Uterus (tissue), 4 donors: ENCODE data around the gene MSH3. TPM values are rescaled to one million over a fixed set of nuclear protein-coding genes. Genes with fewer than 3 reads are reported as not detected.

Experiments used
- DNase-seq, 2 donors: peaks; one replicate each; pipeline ENCODE4 v3.0.0-alpha.2; 2019 to 2020
- H3K27ac ChIP-seq, 2 donors: fragments of 200-600 bp; sonication (generic); 1 replicate in 1 of 2; 2 replicates in 1 of 2; pipeline ENCODE4 v1.5.1; 2016 to 2018
- H3K27me3 ChIP-seq, 2 donors: fragments of 200-600 bp; sonication (generic); one replicate each; pipeline ENCODE4 v1.5.1; 2018 to 2019; ENCODE audit warnings: control low read depth in 1 of 2
- H3K36me3 ChIP-seq, 2 donors: fragments of 200-600 bp; sonication (generic); one replicate each; pipeline ENCODE4 v1.5.1; 2019; ENCODE audit warnings: control low read depth in 1 of 2
- H3K4me1 ChIP-seq, 2 donors: fragments of 200-600 bp; sonication (generic); one replicate each; pipeline ENCODE4 v1.5.1; 2018 to 2019; ENCODE audit warnings: control low read depth in 1 of 2
- H3K4me3 ChIP-seq, 2 donors: fragments of 200-600 bp; sonication (generic); 1 replicate in 1 of 2; 2 replicates in 1 of 2; pipeline ENCODE4 v1.5.1; 2018 to 2019; ENCODE audit warnings: mild to moderate bottlenecking in 1 of 2
- H3K9me3 ChIP-seq, 2 donors: fragments of 200-600 bp; sonication (generic); one replicate each; pipeline ENCODE4 v1.5.1; 2019; ENCODE audit warnings: control low read depth in 1 of 2
- CTCF ChIP-seq, 4 experiments: fragments of 200-600 bp in 2 of 4; fragments of 450-650 bp in 2 of 4; sonication (generic) in 2 of 4; IDR thresholded peaks; one replicate each; pipeline ENCODE4 v1.5.1; 2016 to 2019; ENCODE audit warnings: antibody characterized with exemption in 4 of 4, mild to moderate bottlenecking in 2 of 4, moderate library complexity in 1 of 4
- POLR2A ChIP-seq, 2 donors: fragments of 450-650 bp; IDR thresholded peaks; one replicate each; pipeline ENCODE4 v1.6.1; 2016; ENCODE audit warnings: antibody characterized with exemption in 2 of 2, mild to moderate bottlenecking in 1 of 2, moderate library complexity in 1 of 2
- intact Hi-C: fragments of 100-400 bp; cut with DNase I; formaldehyde crosslinking; loops from one replicate; pipeline ENCODE4 v1.15.1; 2023; ENCODE audit warnings: low total_unique reads
- total RNA-seq, 4 donors: library from RNA; depleted of rRNA in 3 of 4; stranded (reverse); fragments of >200 nt in 3 of 4; gene quantifications; one replicate each; pipeline versions ENCODE4 v1.1.0 to v1.2.4, GENCODE V29; 2014 to 2023
- donor health status: DM: yes; HTN: yes; CAD: no.

Gene MSH3
- total RNA-seq, result 10 to 100 TPM in 3 of 4 donors, 1 to 10 TPM in 1; 6.4 to 34.3 (median 16.3) TPM

- peak within 1 kb of the TSS; percentile 93 to 99 for H3K4me3 ChIP-seq
- no peaks in the 10 kb centered on the region for H3K4me1 ChIP-seq
- no peaks in the 10 kb centered on the region for H3K36me3 ChIP-seq
- intact Hi-C loops, result no loop called here
- peak within 1 kb of the TSS; percentile 96 to 97 for H3K27ac ChIP-seq
- H3K27me3 ChIP-seq, result no peaks in the 10 kb centered on the region
- peak; percentile 82 to 85 for DNase-seq
- no peaks in the 10 kb centered on the region for H3K9me3 ChIP-seq
- peak in 3 of 4 experiments; percentile 8 to 26 (median 21) for TF ChIP-seq CTCF (IDR thresholded peaks at IDR 0.05)
- TF ChIP-seq POLR2A (IDR thresholded peaks at IDR 0.05), result peak in 1 of 2 donors; percentile 56
Measured at GRCh38 chr5:80654391-80655230, at the start of gene MSH3, which contains the start of gene DHFR. TSS of gene MSH3 (plus strand) at chr5:80654652. CDS start at chr5:80654728, 76 bp downstream. TSS of gene DHFR (minus strand) at chr5:80654983. CDS start at chr5:80654489, 494 bp downstream.

- Histone ChIP-seq H3K27ac (no peak overlapping the region), H3K4me1 (no peaks in the 10 kb centered on the region), H3K27me3 (no peaks in the 10 kb centered on the region), H3K36me3 (no peaks in the 10 kb centered on the region), H3K4me3 (no peak overlapping the region), H3K9me3 (no peaks in the 10 kb centered on the region)
- no peak for DNase-seq
- intact Hi-C loops, result no loop called here
- TF ChIP-seq CTCF (IDR thresholded peaks at IDR 0.05) (no peak), POLR2A (IDR thresholded peaks at IDR 0.05) (no peak)
Measured at GRCh38 chr5:80607343-80607742, 47.1 kb upstream of the MSH3 start.

GRCh38 chr5:80607832-80608231 is 46.6 kb upstream of the MSH3 start:
- TF ChIP-seq CTCF (IDR thresholded peaks at IDR 0.05) (no peak), POLR2A (IDR thresholded peaks at IDR 0.05) (no peak)
- Histone ChIP-seq H3K27ac (no peak overlapping the region), H3K9me3 (no peaks in the 10 kb centered on the region), H3K4me3 (no peak overlapping the region), H3K36me3 (no peaks in the 10 kb centered on the region), H3K4me1 (no peaks in the 10 kb centered on the region), H3K27me3 (no peaks in the 10 kb centered on the region)
- intact Hi-C loops, result no loop called here
- no peak for DNase-seq

- Histone ChIP-seq H3K27ac (no peak overlapping the region), H3K4me3 (no peak overlapping the region), H3K9me3 (no peaks in the 10 kb centered on the region), H3K27me3 (no peaks in the 10 kb centered on the region), H3K4me1 (no peaks in the 10 kb centered on the region), H3K36me3 (no peaks in the 10 kb centered on the region)
- no peak for TF ChIP-seq POLR2A (IDR thresholded peaks at IDR 0.05)
- no peak for TF ChIP-seq CTCF (IDR thresholded peaks at IDR 0.05)
- no peak for DNase-seq
- intact Hi-C loops, result no loop called here
Measured at GRCh38 chr5:80608731-80609130, 45.7 kb upstream of the MSH3 start.

GRCh38 chr5:80609692-80610091 is 44.8 kb upstream of the MSH3 start:
- H3K9me3 ChIP-seq, result no peaks in the 10 kb centered on the region
- TF ChIP-seq POLR2A (IDR thresholded peaks at IDR 0.05) (no peak), CTCF (IDR thresholded peaks at IDR 0.05) (no peak)

More at GRCh38 chr5:80609692-80610091, 44.8 kb upstream of the MSH3 start:
- H3K4me3 ChIP-seq, result no peak overlapping the region
- no peak for DNase-seq
- no peaks in the 10 kb centered on the region for H3K4me1 ChIP-seq
- no peaks in the 10 kb centered on the region for H3K27me3 ChIP-seq
- H3K27ac ChIP-seq, result no peak overlapping the region
- H3K36me3 ChIP-seq, result no peaks in the 10 kb centered on the region
- intact Hi-C loops, result no loop called here
